ENCODE results near the gene FOXF2.

DNA sequence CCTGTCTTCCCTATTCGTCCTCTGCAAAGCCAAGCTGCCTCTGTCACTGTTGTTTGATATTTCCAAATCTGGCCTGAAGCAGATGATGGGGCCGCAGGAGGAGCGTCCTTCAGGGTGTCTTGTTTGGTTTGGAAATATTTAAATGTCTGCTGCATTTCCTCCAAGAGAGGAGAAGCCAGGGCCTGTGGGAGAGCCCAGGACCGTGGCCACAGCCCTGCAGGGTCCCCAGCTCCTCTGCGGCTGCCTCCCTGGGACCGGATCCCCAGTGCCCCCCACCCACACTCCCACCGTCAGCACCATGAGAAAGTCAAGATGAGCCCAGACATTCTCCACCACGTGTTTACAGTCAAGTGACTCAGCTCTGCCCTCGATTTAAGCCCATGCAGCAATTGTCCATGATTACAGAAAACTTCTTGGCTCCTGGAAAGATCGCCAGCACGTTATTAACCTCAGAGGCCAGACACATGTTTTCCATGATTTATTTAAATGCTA, 18.2 kb downstream of the FOXF2 start:
- TF ChIP-seq, protein P1, sequence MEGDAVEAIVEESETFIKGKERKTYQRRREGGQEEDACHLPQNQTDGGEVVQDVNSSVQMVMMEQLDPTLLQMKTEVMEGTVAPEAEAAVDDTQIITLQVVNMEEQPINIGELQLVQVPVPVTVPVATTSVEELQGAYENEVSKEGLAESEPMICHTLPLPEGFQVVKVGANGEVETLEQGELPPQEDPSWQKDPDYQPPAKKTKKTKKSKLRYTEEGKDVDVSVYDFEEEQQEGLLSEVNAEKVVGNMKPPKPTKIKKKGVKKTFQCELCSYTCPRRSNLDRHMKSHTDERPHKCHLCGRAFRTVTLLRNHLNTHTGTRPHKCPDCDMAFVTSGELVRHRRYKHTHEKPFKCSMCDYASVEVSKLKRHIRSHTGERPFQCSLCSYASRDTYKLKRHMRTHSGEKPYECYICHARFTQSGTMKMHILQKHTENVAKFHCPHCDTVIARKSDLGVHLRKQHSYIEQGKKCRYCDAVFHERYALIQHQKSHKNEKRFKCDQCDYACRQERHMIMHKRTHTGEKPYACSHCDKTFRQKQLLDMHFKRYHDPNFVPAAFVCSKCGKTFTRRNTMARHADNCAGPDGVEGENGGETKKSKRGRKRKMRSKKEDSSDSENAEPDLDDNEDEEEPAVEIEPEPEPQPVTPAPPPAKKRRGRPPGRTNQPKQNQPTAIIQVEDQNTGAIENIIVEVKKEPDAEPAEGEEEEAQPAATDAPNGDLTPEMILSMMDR (IDR thresholded peaks at IDR 0.05), result no peak
- no peak for TF ChIP-seq POLR2A (IDR thresholded peaks at IDR 0.05)

Measured in prostate gland (tissue), 2 donors.